Measurements from ENCODE around the gene TCHHL1.
A peak's percentile ranks its signal among the peaks of the same experiment; 100 is the strongest.

The TCHHL1 gene

DNA sequence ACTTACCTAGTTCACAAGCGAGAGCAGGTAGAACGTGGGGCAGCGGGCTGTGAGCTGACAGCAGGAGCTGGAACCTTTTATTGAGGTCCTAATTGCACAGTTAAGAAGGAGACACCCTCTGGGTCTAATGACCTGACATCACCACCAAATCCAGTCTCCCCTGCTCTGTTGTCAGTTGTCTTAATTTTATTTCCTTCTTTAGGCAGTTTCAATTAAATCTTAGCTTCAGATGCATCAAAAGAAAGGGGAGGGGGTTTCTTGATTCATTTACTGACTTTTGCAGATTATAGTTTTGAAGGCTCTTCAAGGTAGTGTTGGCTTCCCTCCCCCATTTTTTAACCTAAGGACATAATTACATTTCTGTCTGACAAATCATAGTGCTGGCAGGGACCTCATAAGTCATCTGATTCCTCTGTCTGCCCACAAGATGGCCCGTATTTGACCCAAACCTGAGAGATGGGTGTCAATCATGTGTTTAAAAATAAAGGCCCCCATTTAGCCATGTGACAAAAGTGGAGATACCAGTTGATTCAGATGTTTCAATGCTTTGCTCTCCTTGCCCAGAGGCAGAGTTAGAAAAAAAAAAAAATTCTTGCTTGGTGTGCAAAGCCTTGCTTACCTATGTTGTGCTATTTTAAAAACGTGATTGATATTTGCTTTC lies at the start of gene TCHHL1:
TSS of gene TCHHL1 (minus strand) at position 51 of the 661 bp plus-strand sequence. CDS start 921 bp downstream, outside the sequence.
- no peak for DNase-seq

DNA sequence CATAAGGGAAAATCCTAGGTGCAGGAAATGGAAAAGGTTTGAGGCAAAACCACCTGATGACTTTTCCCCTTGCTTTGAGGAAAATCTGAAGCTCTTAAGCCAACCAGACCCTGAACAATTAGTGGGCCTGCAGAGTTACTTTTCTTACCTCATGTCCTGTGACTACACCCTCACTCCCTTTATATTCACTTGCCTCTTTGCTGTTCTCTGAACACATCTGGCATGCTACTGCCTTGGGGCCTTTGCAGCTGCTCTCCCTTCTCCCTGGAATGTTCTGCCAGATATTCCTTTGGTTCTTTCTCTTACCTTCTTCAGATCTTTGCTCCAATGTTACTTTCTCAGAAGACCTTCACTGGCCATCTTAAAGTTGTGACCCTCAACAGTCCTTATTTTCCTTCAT lies 48.4 kb upstream of the TCHHL1 start:
- no peak for DNase-seq

DNA sequence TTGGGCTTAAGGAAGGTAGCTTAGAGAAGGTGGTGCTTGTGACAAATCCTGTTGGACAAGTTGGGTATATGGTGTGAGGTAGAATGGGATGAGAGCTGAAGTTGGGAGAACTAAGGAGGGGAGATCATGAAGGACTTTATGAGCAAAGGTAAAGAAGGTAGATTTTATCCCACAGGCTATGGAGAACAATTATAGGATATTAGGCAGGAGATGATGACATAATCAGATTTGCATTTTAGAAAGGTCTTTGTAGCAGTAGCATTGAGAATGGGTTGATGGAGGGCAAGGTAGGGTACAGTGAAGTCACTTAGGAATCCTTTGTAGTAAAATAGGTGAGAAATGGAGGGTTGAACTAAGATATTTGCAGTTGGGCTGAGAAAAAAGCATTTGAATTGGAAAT lies 41.3 kb upstream of the TCHHL1 start:
- DNase-seq: no peak

DNA sequence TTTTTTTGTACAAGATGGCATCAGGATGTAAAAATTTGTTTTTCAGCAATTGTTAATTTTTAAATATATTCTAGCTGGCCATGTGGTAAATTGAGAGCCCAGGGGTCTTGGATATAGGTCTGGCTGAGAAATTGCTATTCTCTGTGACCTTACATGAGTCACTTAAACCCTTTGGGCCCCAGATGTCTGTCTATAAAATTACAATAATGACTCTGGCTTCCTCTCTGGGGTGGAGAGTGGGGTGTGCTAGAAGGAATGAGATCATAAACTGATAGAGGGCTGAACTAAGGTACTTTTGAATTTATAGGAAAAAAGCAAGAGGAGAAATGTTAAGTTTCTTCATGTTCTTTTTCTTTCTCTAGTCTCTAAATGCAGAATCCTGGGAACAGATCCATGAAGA lies 38.8 kb upstream of the TCHHL1 start:
- DNase-seq: no peak

DNA sequence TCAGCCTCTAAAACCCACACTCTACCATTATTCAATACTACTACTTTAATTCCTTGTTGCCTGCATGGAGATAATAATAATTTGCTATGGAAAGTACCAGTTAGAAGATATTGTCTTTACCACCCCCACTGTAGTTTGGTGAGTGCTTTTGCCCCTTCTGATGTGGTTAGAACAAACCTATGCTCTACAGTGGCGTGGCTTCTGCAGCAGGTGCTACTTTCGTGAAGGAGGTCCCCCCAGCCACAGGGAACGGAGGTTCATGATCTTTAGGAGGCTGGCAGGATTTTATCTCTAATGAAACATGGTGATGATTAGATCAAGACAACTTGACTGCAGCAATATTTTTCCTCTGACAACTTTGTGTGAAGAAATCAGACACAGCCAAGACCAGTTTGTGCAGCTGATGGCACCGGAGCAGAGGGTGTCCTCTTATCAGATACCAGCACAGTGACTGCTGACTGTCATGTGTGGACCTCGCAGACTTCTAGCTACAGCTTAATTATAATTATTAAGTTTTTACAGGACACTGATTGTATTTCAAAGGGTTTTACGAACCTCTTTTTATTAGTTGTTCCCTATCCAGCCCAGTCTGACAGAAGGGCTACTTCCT lies 37.1 kb upstream of the TCHHL1 start:
- DNase-seq: no peak

DNA sequence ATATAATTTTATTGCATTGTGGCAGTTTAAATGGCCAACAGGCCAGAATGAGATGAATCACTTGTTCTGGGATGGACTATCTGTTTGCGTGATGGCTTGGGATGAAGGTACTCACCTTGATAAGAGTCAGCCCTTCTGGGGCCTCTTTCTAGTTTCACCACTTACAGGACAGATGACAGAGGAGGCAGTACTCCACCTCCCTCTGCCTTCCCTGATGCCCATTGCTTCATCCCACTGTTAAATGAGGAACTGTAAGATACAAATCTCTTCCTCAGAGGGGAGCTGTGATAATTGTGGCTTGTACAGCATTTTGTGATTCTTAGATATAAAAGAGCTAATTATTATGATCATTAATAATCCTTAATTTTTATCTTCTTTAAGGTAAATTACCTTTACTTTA lies 30.1 kb upstream of the TCHHL1 start:
- no peak for DNase-seq

DNA sequence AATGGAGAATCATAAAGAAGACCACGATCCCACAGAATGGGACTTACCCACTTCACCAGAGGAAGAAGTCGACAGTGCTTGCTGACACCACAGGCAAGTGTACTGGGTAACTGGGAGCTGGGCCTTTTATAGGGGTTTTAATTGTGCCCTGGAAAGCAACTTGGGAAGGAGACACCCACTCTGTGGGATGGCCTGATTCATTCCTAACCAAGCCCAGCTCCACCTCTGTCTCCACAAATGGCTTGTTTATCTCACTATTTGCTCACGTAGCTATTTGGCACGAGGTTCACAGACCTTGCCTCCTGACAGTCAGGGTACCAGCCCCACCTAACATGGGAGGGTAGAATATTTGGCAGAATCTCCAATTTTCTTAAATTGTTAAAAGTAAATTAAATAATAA lies 26.5 kb upstream of the TCHHL1 start, which contains the start of gene TCHH:
TSS of gene TCHH (minus strand) at position 101 of the 400 bp plus-strand sequence. CDS start 1,364 bp downstream, outside the sequence.
- no peak for DNase-seq

DNA sequence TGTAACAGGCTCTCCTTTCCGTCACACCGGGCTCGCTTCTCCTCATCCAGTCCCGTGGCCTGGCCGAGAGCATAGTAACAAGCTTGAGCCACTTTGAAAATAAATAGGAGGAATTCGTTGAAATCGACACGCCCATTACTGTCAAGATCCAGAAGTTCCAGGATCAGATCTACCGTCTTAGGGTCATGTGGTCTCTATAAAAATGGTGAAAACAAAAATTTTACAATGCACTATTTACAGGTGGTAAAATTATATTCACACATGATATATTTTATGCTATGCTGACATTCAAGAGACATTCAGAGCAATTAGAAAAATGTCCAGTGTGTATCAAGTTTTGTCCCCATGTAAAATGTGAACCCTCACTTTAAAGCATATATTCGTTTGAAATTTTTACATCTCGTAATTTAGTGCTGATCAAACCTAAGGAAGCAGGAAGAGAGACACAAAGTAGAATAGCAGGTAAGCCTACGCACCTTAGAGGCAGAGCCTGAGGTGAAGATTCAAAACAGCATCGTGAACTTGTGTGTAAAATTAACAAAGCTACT lies 24.1 kb upstream of the TCHHL1 start:
- DNase-seq: no peak

DNA sequence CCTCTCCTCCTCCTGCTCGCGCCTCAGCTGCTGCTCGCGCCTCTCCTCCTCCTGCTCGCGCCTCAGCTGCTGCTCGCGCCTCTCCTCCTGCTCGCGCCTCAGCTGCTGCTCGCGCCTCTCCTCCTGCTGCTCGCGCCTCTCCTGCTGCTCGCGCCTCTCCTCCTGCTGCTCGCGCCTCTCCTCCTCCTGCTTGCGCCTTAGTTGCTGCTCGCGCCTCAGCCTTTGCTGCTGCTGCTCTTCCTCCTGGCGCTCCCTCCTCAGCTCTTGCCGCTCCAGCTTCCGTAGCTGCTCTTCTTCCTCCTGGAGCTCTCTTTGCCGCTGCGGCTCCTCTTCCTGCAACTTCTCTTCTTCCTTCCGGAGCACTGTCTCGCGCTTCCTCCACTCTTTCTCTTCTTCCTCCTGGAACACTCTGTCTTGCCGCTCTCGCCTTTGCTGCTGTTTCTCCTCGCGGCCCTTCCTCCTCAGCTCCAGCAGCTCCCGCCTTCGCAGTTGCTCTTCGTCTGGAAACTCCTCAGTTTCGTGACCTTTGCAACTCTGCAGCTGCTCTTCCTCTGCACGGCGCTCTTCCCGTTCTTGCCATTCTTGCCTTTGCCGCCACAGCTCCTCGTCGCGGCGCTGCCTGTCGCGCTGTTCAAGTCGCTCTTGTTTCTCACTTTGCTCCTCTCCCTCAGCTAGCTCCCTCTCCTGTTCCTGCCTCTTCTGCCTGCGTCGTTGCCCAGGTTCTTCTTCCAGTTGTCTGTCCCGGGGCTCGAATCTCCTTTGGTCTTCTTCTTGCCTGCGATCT lies 23.4 kb upstream of the TCHHL1 start:
- DNase-seq: peak; percentile 71

DNA sequence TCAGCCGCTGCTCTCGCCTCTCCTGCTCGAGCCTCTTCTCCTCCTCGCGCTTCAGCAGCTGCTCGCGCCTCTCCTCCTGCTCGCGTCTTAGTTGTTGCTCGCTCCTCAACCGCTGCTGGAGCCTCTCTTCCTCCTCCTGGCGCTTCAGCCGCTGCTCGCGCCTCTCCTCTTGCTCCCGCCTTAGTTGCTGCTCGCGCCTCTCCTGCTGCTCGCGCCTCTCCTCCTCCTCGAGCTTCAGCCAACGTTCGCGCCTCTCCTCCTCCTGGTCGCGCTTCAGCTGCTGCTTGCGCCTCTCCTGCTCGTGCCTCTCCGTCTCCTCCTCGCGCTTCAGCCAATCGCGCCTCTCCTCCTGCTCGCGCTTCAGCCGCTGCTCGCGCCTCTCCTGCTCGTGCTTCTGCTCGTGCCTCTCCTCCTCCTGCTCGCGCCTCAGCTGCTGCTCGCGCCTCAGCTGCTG lies 22.7 kb upstream of the TCHHL1 start:
- peak; percentile 90 for DNase-seq

DNA sequence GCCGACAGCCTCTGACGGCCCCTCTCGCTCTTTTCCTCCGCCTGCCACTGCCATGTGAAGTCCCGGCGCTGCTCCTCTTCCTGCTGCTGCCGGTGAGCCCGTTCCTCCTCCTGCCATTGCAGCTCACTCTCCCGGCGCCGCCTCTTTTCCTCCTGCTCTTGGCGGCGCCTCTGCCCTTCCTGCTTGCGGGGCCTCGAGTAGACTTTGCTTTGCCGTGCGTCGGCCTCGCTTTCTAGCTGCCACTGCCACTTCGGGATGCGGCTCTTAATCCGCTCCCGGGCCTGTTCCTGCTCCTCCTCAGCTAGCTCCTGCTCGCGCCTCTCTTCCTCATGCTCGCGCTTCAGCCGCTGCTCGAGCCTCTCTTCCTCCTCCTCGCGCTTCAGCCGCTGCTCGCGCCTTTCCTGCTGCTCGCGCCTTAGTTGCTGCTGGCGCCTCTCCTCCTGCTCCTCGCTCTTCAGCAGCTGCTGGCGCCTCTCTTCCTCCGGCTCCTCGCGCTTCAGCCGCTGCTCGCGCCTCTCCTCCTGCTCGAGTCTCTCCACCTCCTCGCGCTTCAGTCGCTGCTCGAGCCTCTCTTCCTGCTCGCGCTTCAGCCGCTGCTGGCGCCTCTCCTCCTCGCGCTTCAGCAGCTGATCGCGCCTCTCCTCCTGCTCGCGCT lies 22.1 kb upstream of the TCHHL1 start:
- DNase-seq: peak; percentile 86

DNA sequence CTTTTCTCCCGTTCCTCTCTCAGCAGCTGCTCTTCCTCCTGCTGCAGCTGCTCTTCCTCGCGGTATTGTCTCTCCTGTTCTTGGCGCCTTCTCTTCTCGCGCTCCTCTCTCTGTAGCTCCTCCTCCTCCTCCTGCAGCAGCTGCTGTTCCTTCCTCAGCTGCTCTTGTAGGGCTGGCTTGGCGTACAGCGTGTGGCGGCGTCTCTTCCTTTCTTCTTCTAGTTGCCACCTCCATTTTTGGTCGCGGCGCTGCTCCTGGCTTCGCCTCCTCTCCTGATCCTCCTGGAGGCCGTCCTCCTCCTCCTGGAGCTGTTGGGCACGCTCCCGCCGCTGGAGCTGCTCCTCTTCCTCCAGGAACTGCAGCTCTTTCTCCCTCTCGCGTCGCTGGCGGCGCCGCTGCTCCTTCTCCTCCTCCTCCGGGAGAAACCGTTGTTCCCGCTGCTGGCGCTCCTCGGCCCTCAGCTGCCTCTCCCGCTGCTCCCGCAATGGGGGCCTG lies 21.5 kb upstream of the TCHHL1 start:
- DNase-seq: peak; percentile 78

DNA sequence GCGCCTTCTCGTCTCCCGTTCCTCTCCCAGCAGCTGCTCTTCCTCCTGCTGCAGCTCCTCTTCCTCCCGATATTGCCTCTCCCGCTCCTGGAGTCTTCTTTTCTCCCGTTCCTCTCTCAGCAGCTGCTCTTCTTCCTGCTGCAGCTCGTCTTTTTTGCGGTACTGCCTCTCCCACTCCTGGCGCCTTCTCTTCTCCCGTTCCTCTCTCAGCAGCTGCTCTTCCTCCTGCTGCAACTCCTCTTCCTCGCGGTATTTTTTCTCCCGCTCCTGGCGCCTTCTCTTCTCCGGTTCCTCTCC lies 21.1 kb upstream of the TCHHL1 start:
- DNase-seq: peak; percentile 21

DNA sequence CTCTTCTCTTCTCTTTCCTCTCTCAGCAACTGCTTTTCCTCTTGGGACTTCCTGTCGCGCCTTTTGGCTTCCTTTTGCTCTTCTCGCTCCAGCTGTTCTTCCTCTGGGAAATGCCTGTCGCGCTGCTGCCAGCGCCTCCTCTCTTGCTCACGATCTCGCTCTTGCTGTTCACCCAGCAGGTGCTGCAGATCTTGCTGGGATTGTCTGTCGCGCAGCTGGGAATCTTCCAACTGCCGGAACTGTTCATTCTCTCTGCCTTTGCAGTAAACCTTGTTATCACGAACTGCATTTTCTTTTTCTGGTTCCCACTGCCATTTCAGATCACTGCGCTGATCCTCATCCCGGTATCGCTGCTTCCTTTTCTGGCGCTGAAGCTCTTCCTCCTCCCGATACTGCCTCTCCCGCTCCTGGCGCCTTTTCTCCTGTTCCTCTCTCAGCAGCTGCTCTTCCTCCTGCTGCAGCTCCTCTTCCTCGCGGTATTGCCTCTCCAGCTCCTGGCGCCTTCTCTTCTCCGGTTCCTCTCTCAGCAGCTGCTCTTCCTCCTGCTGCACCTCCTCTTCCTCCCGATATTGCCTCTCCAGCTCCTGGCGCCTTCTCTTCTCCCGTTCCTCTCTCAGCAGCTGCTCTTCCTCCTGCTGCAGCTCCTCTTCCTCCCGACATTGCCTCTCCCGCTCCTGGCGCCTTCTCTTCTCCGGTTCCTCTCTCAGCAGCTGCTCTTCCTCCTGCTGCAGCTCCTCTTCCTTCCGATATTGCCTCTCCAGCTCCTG lies 20.6 kb upstream of the TCHHL1 start:
- peak; percentile 34 for DNase-seq

DNA sequence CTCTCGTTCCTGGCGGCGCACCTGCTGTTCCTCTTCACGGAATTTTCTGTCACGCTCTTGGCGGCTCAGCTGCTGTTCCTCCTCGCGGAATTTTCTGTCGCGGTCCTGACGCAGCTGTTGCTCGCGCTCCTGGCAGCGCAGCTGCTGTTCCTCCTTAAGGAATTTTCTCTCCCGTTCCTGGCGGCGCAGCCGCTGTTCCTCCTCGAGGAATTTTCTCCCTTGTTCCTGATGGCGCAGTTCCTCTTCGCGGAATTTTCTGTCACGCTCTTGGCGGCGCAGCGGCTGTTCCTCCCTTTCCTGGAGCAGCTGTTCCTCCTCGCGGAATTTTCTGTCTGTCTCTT lies 20.0 kb upstream of the TCHHL1 start:
- DNase-seq: peak; percentile 8

DNA sequence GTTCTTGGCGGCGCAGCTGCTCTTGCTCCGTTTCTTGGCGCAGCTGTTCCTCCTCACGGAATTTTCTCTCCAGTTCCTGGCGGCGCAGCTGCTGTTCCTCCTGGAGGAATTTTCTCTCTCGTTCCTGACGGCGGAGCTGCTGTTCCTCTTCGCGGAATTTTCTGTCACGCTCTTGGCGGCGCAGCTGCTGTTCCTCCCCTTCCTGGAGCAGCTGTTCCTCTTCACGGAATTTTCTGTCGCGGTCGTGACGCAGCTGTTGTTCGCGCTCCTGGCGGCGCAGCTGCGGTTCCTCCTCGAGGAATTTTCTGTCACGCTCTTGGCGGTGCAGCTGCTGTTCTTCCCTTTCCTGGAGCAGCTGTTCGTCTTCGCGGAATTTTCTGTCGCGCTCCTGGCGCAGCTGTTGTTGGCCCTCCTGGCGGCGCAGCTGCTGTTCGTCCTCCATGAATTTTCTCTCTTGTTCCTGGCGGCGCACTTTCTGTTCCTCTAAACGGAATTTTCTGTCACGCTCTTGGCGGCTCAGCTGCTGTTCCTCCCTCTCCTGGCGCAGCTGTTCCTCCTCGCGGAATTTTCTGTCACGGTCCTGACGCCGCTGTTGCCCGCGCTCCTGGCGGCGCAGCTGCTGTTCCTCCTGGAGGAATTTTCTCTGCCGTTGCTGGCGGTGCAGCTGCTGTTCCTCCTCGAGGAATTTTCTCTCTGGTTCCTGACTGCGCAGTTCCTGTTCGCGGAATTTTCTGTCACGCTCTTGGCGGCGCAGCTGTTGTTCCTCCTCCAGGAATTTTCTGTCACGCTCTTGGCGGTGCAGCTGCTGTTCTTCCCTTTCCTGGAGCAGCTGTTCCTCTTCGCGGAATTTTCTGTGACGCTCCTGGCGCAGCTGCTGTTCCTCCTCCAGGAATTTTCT lies 19.4 kb upstream of the TCHHL1 start:
- DNase-seq: peak; percentile 16

DNA sequence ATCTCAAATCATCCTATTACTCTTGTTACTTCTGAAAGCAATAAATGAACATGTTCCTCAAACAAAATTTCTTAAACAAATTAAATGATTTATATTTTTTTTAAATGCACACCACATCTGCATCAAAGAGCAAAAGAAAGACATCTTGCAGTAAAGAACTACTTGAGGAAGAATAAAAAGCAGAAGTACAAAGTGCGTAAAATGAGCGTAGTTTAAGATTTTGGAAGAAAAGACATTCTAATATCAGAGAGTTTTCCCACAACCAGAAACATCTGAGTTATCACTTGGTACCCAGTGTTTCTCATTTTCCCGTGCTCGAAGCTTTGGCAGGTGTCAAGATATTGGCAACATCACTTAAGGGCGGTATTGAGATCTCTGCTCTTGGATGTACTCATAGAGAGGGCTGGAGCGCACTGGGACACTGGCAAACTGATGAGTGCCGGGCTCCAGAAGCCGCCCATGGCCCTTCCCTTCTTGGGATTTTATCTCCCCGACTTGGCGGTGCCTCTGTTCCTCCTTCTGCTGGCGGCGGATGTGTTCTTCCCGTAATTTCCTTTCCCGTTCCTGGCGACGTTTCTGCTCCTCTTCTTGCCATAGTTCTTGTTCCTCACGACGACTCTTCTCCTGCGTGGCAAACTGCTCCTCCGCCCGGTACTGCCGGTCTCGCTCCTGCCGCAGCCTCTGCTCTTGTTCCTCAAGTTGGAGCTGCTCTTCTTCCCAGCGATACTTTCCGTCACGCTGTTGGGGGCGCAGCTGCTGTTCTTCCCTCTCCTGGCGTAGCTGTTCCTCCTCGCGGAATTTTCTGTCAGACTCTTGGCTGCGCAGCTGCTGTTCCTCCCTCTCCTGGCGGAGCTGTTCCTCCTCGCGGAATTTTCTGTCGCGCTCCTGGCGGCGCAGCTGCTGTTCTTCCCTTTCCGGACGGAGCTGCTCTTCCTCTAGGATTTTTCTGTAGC lies 18.4 kb upstream of the TCHHL1 start:
- DNase-seq: no peak

DNA sequence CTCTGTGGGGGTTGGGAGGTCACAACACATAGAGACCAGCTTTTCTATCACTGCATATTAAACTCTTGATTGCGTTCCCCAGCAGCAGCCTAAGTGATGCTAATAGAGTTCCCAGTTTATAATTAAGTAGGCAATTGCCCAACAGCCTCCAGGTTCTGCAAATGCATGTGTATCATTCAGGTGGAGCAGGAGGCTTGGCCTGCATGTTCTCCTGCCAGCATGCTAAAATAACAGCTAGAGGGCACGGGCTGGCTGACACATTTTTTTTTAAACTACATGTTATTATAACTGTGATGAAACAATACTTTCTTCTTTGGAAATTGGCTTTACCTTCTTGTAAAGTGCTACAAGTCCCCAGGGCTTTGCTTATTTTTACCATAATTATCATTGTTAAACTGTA lies 16.0 kb upstream of the TCHHL1 start:
- DNase-seq: no peak

DNA sequence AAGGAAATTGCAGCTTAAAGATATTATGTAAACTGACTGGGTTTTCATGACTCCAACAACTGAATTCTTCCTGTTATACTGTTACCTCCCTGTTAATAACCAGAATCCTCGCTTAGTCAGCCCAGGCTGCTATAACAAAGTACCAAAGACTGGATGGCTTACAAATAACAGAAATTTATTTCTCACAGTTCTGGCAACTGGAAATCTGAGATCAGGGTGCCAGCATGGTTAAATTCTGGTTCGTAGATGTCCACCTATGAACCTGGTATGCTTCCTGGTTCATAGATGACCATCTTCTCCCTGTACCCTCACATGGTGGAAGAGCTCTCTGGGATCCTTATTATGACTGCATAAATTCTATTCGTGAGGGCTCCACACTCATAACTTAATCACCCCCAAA lies 8.1 kb upstream of the TCHHL1 start:
- DNase-seq: no peak

DNA sequence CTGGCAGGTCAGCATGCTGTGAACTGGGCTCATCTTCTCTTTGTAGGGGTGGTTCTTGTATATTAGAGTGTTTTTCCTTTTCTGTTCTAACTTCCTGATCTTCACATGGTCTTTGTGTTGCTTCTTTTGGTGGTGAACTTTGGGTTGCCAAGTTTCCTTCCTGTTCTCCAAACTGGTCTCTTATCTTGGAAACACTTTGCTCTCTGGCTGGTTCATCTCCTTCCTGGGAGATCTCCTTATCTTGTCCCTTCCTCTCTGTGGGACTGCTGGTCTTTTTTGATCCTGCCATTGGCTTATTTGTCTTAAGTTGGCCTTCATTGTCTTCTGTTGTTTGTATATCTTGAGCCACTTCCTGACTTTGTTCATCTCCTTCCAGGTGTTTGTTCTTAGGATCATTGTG lies 2.1 kb downstream of the TCHHL1 start:
- no peak for DNase-seq

Measured in eye (tissue), 1 donor.